ENCODE data around the gene DDIT3.
A peak's percentile ranks its signal among the peaks of the same experiment; 100 is the strongest.

Gene DDIT3

DNA sequence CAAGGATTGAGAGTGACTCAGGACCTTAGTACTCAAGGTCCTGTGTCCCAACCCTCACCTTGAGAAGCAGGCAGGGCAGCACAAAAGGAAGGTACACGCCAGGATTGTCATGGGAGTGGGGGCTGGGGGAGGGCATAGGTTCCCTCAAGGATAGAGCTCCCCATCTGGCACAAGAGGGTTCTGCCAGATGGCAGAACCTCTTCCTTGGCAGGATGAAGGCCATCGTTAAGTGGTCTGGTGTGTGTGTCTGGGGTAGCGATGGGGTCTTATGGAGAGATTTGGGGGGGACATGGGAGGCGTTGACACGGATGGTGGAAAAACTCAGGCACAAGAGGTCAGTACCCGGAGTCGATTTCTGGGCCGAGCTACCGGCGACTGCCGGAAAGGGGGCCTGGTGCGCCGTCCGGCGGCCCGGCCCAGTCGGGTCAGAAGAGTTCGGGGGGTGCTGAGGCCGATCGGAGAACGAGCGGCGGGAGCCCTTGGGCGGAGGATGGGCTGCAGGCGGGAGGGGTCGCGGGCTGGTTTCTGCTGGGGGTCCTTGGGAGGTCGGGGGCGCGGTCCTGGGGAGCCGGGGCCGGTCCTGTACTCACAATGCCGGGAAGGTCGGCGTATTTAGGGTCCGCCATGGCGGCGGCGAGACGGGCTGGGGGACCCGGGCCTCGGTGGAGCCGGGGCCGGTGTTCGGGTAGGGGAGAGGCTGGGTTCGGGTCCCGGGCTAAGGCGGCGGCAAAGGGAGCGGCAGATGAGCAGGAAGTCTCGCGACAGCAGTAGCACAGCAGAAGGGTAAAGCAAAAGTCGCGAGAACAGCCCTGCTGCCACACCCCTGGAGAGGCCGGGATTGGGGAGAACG, 26.3 kb upstream of the DDIT3 start, which contains the start of gene DCTN2:
TSS of gene DCTN2 (minus strand) at position 755 of the 850 bp plus-strand sequence. CDS start at position 626, 129 bp downstream.
- peak; percentile 96 for DNase-seq

DNA sequence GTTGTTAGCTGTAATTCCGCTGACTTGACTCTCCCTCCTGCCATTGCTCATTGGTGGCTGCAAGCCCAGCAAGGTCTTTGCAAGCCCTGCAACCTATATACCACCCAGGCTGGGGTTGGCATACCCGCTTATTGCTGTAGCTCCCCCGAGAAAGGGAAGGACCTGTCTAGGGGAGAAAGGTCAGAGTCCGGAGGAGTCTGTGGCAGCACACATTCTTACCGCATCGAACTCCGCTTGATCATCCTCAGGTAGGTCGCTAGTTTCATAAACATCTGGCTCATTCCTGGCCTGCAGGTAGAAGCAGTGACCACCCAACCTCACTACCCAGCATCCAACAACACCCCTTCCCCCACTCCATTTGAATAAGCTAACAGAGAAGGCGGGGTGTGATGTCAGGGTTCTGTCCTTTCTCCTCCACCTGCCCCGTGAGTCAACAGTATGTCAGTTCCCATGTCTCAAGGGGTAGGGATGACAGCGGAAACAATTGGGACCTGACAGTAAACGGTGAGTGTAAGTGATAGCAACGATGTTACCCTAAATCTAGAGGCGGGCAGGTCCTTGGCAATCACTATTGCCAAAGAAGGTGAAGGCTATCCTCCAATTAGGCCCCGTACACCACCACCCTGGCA, 25.6 kb upstream of the DDIT3 start:
- DNase-seq, result no peak

DNA sequence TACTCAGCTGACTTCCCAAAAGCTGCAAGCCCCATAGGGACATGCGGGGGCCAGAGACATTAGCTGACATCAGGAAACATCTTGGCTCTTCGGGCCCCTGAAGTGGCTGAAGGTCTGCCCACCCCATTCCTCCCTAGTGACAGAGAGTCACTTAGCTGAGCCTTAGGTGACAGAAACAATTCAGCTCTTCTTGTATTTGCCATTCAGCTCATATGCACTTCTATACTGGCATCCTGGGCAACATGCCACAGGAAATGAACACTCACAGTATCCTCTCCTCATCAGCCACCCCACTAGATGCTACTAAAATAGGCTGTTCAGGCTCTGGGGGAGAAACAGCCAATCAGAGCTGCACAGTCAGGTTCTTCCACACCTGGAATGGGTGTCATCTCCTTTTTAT, 23.3 kb upstream of the DDIT3 start:
- no peak for DNase-seq

DNA sequence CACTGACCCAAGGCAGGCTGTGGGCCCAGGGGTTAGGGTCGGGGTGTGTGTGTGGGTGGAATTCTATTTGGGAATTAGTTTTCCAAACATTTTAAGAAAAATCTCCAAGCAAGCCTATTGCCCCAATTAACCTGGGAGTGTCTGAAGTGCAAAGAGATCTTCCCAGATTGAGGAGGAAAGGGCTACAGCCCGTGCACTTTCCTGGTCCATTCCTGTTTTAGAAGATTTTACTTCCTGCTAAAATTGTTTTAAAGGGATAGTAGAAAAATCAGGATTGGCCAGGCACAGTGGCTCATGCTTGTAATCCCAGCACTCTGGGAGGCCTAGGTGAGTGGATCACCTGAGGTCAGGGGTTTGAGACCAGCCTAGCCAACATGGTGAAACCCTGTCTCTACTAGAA, 21.4 kb upstream of the DDIT3 start:
- no peak for DNase-seq

DNA sequence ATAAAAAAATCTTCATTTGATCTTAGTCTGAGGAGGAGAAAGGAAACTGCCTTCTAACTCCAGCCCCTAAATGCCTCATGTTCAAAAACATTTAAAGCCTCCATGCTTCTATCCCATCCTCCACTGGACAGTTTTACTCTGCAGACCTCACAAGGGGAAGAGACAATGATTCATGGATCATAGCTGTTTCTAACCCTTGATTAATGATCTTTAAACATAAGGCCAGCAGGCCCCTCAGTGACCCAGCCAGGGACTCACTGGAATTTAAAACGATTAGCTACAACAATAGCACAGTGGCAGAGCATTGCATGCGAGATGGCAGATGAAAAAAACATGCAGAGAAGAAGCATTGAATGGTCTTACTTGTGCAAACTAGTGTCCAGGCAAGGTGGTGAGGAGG, 20.7 kb upstream of the DDIT3 start:
- DNase-seq, result no peak

DNA sequence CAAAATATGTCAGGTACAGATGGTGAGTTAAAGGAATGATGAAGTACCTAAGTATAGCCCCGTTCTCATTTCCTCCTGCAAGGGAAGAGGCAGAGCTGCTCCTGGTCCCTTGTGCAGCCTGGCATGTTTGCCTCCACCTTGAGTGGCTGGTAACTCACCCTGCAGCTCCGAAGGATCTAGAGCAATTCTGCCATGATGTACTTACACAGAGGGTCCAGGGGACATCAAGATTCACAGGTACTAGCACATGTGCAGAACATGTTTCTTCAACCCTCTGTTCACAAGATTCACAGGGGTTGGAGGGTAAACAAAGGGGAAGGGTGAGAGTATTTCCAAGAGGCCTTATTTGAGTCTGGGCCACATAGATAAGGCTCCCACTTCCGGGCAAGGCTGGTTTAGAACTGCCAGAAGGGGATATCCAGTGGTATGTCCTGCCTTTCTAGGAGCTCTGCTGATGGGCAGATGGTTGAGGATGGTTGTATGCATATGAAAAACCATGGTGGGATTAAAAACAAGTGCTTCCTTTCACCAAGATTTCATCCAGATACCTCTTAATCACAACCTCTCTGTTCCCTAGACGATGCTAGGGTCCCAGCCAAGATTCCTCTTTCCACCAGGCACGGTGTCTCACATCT, 18.9 kb upstream of the DDIT3 start:
- DNase-seq, result no peak

DNA sequence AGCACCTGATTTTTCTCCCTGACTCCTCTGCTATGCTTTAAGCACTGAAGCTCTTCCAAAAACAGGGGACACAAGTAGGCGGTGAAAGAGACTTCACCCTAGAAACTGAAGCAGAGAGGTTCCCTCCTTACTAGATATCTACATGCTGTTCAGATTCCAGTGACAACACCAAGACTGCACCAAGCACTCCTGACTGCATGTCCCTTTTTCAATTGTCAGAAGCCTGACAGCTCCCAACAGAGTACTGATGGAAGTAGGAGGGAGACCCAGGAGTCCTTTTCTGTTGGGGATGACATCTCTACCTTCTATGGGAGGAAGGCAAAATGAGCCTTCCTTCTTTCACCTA, 16.3 kb upstream of the DDIT3 start:
- no peak for DNase-seq

DNA sequence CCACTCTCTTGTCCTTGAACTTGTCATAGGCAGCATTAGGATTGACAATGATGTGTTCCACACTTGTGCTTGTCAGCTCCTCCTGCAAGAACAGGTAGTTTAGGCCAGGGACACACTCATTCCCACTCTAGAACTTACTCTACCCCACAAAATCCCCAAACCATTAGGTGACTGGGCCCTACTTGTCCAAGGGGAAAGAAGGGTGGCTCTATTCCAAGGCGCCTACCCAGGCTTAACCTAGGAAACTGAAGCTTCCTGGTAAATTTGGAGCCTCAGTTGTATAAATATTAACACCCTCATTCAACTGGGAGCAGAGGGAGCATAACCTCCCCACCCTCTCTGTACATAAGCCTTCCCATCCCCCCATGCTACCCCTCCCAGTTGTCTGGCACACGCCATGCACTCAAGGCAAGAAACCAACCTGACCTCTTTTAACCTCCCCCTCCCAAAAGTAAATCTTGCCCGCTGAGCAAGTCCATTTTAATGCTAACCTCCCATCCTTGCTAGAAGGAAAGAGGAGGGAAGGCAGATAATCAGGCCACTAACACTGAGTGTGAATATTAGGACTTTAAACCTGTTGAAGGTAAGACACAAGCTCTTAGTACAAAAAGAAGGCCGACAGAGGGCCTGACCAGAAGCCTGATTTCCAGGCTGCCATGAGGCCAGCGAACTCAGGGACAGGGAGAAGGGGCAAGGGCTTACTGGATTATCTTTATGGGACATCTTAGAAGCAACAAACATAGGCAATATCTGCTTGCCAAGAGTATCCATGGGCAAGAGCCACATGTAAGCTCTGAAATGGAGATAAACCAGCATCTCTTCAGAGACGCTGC, 15.7 kb upstream of the DDIT3 start:
- no peak for DNase-seq

DNA sequence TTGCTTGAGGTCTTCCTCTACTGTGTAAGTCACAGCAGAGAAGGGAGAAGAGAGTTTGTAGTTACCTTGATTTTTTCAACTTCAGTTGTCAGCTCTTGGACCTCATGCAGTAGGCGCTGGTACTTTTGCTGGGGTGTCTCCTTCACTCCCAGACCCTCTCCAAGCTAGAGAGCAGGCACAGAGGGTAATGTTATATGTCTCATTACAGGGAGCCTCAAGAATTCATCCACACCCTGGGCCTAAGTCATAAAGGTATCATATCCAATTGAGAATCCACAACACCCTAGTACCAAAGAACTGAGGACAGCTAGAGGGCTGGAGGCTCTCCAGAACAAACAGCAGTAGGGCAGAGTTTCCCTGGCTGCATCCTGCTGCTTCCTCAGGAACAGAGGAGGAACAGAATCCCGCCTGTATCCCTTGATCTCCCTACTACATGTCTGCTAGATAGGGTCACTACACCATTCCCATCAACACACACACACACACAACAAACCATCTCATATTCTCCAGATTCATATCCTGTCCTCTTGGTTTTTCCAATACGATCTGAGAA, 14.8 kb upstream of the DDIT3 start:
- DNase-seq, result no peak

DNA sequence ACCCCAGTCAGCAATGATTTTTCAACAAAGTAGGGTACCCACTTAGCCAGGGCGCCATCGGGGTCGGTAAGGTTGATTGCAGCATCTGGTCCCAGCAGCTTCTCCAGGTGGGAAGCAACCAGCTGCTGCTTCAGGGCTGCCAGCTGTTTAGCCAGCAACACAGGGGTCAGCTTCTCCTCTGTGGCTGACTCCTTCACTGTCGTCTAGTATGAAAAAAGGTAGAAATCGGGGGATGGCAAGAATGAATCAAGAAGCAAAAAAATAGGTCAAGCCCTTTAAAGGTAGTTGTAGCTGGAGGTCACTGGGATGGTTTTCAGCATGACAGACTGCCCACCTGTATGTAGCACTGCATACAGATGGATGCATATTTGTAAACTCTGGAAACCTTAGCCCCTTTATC, 13.9 kb upstream of the DDIT3 start:
- DNase-seq, result no peak

DNA sequence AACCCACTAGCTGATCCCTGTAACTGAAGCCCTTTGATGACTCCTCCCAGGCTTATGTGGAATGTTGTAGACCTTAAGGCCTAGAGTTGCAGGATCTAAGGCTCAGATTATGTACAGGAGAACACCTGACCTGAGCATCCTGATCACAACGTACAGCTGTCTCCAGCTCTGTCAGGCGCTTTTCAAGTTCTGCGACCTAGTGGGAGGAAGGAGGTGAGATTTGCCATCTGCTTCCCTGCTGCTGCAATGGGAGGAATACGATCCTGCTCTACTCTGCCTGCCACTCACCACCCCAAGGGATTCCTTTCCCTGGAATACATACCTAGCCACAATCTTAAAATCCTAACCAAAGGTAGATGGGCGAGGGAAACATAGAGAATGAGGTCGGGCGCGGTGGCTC, 12.8 kb upstream of the DDIT3 start:
- DNase-seq, result no peak

DNA sequence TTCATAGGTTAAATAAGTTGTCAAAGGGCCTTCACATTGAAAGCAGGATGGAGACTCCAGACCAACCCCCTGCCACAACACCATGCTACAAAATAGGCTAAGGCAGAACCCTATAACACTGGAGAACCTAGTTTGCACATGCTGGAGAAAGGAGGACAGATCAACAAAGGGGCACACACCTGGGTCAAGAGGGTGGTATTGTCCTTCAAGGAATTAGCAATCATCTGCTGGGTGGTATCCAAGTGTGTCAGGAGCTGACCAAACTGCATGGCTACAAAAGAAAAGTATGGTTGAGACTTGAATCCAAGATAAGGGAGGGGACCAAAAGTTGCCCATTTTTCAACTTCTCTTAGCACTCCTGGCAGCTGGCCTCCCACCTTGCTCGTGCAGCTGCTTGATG, 11.5 kb upstream of the DDIT3 start:
- no peak for DNase-seq

DNA sequence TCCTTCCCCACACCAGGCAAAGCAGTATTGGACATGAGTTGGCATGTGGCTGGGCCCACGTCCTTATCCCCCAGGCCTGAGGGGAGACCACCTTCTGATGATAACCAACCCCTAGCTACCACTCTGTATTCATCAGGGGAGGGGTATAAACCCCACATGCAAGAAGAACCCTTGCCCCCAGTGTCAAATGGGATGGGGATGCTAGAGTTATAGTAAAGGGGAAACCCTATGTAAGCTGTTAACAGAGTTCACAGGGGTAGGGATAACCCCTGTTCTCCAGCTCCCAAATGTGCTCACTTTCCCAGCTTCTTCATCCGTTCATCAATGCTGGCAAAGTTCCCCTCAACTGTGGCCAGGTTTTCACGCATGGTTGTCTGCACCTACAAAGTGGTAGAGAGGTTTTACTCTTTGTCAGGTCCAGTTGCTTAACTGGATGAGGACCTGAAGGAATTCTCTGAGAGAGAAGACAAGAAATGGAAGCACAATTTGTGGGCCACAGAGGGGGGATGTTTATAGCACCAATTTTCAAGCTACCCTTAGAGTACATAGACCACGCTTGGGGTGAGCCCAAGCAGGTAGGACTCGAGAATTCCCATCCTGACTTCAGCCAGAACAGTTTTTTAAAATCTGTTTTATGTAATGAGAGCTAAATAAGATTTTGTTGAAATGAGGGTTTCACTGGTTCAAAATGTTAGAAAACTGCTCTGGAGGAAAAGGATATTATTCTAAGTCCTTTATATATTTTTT, 10.3 kb upstream of the DDIT3 start:
- no peak for DNase-seq

DNA sequence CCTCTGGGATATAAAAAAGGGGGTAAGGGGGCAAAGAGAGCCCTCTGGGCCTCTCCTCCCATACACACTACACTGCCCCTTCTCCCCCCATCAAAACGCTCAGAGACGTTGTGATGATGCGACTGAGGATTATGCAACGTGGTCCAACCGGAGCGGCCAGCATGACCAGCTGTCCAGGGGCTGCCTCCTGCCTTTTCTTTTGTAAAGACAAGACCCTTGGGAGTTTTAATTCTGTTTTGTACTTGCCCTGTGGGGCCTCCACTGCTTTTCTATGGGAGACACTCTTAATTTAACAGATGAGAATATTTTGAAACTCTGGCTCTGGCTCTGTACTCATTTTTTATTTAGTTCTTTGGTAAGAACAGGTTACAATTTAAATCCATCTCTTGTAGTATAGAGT, 9.5 kb upstream of the DDIT3 start:
- DNase-seq, result no peak

DNA sequence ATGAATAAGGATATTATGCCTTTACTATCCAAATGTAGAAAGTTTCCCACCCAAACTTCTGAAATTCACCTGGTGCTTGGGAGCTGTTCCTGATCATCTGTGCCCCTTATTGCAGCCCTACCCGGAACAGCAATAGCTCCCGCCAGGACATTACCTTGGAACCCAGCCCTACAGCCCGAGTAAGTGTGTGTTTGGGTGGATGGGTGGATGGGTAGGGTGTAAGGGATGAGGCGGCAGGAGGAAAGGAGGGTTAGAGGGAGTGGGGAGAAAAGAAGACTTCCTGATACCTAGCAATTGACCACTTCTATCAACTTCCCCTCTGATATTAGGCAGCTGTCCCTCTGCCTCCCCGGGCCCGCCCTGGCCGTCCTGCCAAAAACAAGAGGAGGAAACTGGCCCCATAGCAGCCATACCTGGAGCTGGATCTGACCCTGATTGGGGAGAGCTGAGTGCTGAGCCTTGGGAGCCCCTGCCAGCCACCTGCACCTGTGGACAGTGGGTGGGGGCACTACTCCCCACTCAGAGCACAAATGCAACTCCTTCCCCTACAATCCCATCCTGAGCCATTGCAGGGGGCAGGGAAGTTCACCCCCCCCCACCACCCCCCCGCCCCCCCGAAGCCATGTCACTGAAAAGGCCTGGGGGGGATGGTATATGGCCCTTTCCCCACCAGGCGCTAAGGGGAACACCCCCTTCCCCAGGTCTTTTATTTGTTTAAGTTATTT, 8.7 kb upstream of the DDIT3 start:
- DNase-seq, result no peak

DNA sequence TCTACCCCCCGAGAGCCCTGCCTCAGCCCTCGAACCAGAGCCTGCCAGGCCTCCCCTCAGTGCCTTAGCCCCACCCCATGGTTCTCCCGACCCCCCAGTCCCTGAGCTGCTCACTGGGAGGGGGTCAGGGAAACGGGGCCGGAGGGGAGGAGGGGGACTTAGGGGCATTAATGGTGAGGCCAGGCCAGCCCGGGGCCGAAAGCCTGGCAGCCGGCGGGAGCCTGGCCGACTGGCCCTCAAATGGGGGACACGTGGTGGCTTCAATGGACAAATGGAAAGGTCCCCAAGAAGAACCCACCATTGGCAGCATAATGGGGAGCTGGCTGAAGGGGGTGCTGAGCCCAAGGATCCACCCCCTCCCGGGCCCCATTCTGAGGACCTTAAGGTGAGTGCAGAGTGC, 7.9 kb upstream of the DDIT3 start:
- DNase-seq, result no peak

DNA sequence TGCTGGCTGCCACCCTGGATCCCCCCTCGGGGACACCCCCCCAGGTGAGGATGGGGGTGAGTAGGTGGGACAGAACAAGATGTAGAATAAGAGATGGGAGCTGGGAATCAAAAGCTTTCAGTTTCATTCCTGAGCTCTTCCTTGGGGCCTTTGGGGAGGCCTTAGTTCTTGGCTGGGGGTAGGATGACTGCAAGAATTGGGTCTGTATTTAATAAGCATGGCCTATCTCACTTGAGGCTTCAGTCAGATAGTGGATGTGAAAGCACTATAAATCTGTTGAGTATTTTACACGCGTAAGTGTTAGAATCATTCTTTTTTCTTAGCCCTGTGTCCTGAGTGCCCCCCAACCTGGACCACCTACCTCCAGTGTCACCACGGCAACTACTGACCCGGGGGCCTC, 6.9 kb upstream of the DDIT3 start:
- no peak for DNase-seq

DNA sequence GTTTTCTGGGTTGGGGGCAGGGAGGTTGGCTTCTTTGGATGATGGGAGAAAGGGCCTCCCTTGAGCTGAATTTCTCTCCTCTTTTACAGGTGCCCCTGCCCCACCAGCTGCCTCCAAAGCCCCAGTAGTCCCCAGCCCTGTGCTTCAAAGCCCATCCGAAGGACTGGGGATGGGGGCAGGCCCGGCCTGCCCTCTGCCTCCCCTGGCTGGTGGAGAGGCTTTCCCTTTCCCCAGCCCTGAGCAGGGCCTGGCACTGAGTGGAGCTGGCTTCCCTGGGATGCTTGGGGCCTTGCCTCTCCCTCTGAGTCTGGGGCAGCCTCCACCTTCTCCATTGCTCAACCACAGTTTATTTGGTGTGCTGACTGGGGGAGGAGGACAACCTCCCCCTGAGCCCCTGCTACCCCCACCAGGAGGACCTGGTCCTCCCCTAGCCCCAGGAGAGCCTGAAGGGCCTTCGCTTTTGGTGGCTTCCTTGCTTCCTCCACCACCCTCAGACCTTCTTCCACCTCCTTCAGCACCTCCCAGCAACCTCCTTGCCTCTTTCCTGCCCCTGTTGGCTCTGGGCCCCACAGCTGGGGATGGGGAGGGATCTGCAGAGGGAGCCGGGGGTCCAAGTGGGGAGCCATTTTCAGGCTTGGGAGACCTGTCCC, 6.3 kb upstream of the DDIT3 start:
- no peak for DNase-seq

DNA sequence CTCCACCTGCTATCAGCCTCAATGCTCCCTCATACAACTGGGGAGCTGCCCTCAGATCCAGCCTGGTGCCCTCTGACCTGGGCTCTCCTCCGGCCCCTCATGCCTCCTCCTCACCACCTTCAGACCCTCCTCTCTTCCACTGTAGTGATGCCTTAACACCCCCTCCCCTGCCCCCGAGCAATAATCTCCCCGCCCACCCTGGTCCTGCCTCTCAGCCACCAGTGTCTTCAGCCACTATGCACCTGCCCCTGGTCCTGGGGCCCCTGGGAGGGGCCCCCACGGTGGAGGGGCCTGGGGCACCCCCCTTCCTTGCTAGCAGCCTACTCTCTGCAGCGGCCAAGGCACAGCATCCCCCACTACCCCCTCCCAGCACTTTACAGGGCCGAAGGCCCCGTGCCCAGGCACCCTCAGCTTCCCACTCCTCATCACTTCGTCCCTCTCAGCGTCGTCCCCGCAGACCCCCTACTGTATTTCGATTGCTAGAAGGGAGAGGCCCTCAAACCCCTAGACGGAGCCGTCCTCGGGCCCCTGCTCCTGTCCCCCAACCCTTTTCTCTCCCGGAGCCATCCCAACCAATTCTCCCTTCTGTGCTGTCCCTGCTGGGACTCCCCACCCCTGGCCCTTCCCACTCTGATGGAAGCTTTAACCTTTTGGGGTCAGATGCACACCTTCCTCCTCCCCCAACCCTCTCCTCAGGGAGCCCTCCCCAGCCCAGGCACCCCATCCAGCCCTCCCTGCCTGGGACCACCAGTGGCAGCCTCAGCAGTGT, 5.5 kb upstream of the DDIT3 start:
- no peak for DNase-seq
